IPS DF 4.7 (cell line): ENCODE measurements around the gene IGDCC3.

Source experiments
- DNase-seq: peaks from one replicate; pipeline ENCODE4 v3.0.0-alpha.2; 2013; ENCODE audit warnings: low spot score; ENCODE audit errors: extremely low read depth

Gene IGDCC3

GRCh38 chr15:65377976-65378366 lies at the start of gene IGDCC3:
TSS of gene IGDCC3 (minus strand) at chr15:65378002. CDS start at chr15:65377788, 214 bp downstream.
- DNase-seq = no peak

GRCh38 chr15:65426216-65426853 lies 48.5 kb upstream of the IGDCC3 start:
- DNase-seq = no peak

GRCh38 chr15:65424683-65425082 lies 46.9 kb upstream of the IGDCC3 start:
- DNase-seq = no peak

- DNase-seq = no peak
Observed at GRCh38 chr15:65423976-65424679, 46.3 kb upstream of the IGDCC3 start.

GRCh38 chr15:65423150-65423975 lies 45.6 kb upstream of the IGDCC3 start:
- no peak for DNase-seq

- peak; percentile 94 for DNase-seq
Observed at GRCh38 chr15:65421360-65422215, 43.8 kb upstream of the IGDCC3 start.

GRCh38 chr15:65420975-65421359 lies 43.2 kb upstream of the IGDCC3 start:
- no peak for DNase-seq

GRCh38 chr15:65418596-65418995 lies 40.8 kb upstream of the IGDCC3 start:
- DNase-seq = no peak

- DNase-seq = no peak
Observed at GRCh38 chr15:65416845-65417416, 39.1 kb upstream of the IGDCC3 start.

- peak; percentile 49 for DNase-seq
Observed at GRCh38 chr15:65414841-65415621, 37.2 kb upstream of the IGDCC3 start.

- no peak for DNase-seq
Observed at GRCh38 chr15:65413760-65414144, 36.0 kb upstream of the IGDCC3 start.

GRCh38 chr15:65413051-65413759 lies 35.4 kb upstream of the IGDCC3 start:
- no peak for DNase-seq

GRCh38 chr15:65412556-65412955 lies 34.8 kb upstream of the IGDCC3 start:
- no peak for DNase-seq

GRCh38 chr15:65411465-65412071 lies 33.8 kb upstream of the IGDCC3 start:
- no peak for DNase-seq

GRCh38 chr15:65410972-65411371 lies 33.2 kb upstream of the IGDCC3 start:
- no peak for DNase-seq

GRCh38 chr15:65410036-65410435 lies 32.2 kb upstream of the IGDCC3 start:
- no peak for DNase-seq

GRCh38 chr15:65409036-65409631 lies 31.3 kb upstream of the IGDCC3 start:
- no peak for DNase-seq

- no peak for DNase-seq
Observed at GRCh38 chr15:65408324-65409035, 30.7 kb upstream of the IGDCC3 start.
